Activated T-helper 1 cell treated with anti-CD3 and anti-CD28 coated beads, Interleukin-12 subunit alpha, Interleukin-12 subunit beta, Interleukin-2, Interleukin-4 antibody, amounts not matched to agents 30 ng/mL and 10 ng/mL and 1 ng/mL, durations not matched to agents 14 hours and 24 hours and 36 hours (primary cell): ENCODE measurements around the gene DCT. TPM values are rescaled to one million over a fixed set of nuclear protein-coding genes. Genes with fewer than 3 reads are reported as not detected.
"Not testable (repeated sequence)": the region's sequence is repeated elsewhere in the genome, so short reads cannot be mapped to it uniquely, and the experiment has no call there.

ENCODE experiments used
- DNase-seq: peaks from one replicate; pipeline ENCODE4 v3.0.0; 2021; ENCODE audit warnings: low spot score
- H3K27ac Mint-ChIP-seq: one replicate; pipeline ENCODE4 v1.8.0; 2021; ENCODE audit warnings: mild to moderate bottlenecking, mixed read lengths
- H3K27me3 Mint-ChIP-seq: one replicate; pipeline ENCODE4 v1.8.0; 2022; ENCODE audit warnings: mild to moderate bottlenecking, moderate library complexity, mixed read lengths; ENCODE audit not compliant: insufficient read depth
- H3K36me3 Mint-ChIP-seq: one replicate; pipeline ENCODE4 v1.8.0; 2021; ENCODE audit warnings: low read depth, mixed read lengths
- H3K4me1 Mint-ChIP-seq: one replicate; pipeline ENCODE4 v1.8.0; 2021; ENCODE audit warnings: low read depth, mixed read lengths
- H3K4me3 Mint-ChIP-seq: one replicate; pipeline ENCODE4 v1.8.0; 2021; ENCODE audit warnings: mild to moderate bottlenecking, moderate library complexity, mixed read lengths
- H3K9me3 Mint-ChIP-seq: one replicate; pipeline ENCODE4 v1.8.0; 2021; ENCODE audit warnings: mixed read lengths
- intact Hi-C: fragments of 100-400 bp; cut with micrococcal nuclease; formaldehyde crosslinking; loops from one replicate; pipeline ENCODE4 v1.15.1; 2024
- total RNA-seq: library from RNA; stranded (reverse); gene quantifications from 2 replicates; pipeline ENCODE4 v1.2.3, GENCODE V29; 2022

DCT gene
- not detected in 2 replicates for total RNA-seq

GRCh38 chr13:94479616-94480015, at the start of gene DCT:
TSS of gene DCT (minus strand) at chr13:94479682. CDS start at chr13:94479255, 427 bp downstream.
- intact Hi-C loops: no loop called here
- Mint-ChIP-seq H3K27me3 (peaks cover 2% of the 10 kb centered on the region), H3K4me1 (no peaks in the 10 kb centered on the region), H3K9me3 (no peaks in the 10 kb centered on the region), H3K27ac (no peak within 1 kb of the TSS), H3K4me3 (no peak within 1 kb of the TSS), H3K36me3 (no peaks in the 10 kb centered on the region)
- no peak for DNase-seq

DNA sequence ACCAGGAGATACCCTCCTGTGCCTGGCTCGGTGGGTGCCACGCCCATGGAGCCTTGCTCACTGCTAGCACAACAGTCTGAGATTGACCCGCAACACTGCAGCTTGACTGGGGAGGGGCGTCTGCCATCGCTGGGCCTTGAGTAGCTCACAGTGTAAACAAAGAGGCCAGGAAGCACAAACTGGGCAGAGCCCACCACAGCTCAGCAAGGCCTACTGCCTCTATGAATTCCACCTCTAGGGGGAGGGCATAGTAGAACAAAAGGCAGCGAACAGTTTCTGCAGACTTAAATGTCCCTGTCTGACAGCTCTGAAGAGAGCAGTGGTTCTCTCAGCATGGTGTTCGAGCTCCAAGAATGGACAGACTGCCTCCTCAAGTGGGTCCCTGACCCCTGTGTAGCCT, 47.5 kb upstream of the DCT start:
- H3K9me3 Mint-ChIP-seq, H3K27ac Mint-ChIP-seq, H3K4me1 Mint-ChIP-seq, H3K36me3 Mint-ChIP-seq, H3K4me3 Mint-ChIP-seq, H3K27me3 Mint-ChIP-seq, DNase-seq, intact Hi-C loops: not testable (repeated sequence)

DNA sequence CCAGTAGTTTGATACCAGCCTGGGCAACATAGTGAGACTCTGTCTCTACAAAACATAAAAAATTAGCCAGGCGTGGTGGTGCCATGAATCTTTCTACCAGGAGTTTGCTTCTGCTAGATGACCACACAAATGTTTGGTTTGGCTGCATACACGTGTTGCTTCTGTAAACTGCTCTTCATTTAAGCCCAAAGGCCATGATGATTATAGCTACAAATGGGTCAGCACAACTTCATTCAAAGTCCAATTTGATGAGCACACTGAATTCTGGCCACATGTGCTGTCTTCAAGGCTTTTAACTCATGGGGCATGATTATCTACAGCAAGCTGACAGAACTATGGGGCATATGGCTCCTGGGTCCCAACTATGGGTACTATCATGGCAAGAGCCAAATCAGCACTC, 46.3 kb upstream of the DCT start:
- Mint-ChIP-seq H3K4me3 (no peak overlapping the region), H3K4me1 (no peaks in the 10 kb centered on the region), H3K36me3 (no peaks in the 10 kb centered on the region), H3K27ac (no peak overlapping the region), H3K9me3 (peaks cover 5% of the 10 kb centered on the region), H3K27me3 (no peaks in the 10 kb centered on the region)
- intact Hi-C loops: no loop called here
- no peak for DNase-seq

DNA sequence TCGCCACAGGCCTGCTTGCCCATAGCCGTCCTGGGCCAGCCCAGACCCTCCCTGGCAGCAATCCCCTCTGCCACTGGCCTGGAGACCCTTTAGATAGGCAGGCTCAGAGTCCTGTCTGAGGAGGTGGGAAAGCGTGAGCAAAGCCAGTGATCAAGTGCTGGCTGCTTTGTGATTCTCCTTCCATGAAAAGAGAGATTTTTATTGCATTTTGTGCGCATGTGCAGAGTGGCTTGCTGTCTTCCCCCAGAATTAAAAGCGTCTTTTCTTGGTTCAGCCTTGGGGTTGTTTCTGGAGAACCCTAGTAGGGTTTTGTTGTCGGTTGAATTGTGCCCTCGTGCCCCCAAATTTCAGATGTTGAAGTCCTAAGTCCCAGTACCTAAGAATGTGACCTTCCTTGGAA, 44.9 kb upstream of the DCT start:
- Mint-ChIP-seq H3K4me1 (no peaks in the 10 kb centered on the region), H3K27me3 (no peaks in the 10 kb centered on the region), H3K9me3 (peaks cover 3% of the 10 kb centered on the region)

GRCh38 chr13:94520001-94520400, 40.5 kb upstream of the DCT start:
- no peak for DNase-seq
- no peak overlapping the region for H3K27ac Mint-ChIP-seq
- no peaks in the 10 kb centered on the region for H3K9me3 Mint-ChIP-seq
- H3K36me3 Mint-ChIP-seq: no peaks in the 10 kb centered on the region
- H3K27me3 Mint-ChIP-seq: no peaks in the 10 kb centered on the region
- no peaks in the 10 kb centered on the region for H3K4me1 Mint-ChIP-seq
- intact Hi-C loops: no loop called here
- H3K4me3 Mint-ChIP-seq: no peak overlapping the region

More for the DNA sequence above, 44.9 kb upstream of the DCT start:
- no peaks in the 10 kb centered on the region for H3K36me3 Mint-ChIP-seq
- no peak for DNase-seq
- H3K4me3 Mint-ChIP-seq: no peak overlapping the region
- intact Hi-C loops: no loop called here
- H3K27ac Mint-ChIP-seq: no peak overlapping the region

DNA sequence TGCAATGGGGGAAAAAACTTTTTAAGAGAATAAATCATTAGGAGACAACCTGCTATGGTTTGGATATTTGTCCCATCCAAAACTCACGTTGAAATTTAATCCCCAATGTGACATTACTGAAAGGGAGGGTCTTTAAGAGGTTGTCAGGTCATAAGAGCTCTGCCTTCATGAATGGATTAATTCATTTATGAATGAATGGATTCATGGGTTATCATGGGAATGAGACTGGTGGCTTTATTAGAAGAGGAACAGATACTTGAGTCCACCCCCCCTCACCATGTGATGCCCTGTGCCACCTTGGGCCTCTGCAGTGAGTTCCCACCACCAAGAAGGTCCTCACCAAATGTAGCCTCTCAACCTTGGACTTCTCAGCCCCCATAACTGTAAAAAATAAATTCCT, 37.0 kb upstream of the DCT start:
- no peak for DNase-seq
- H3K27me3 Mint-ChIP-seq: no peaks in the 10 kb centered on the region
- no peaks in the 10 kb centered on the region for H3K4me1 Mint-ChIP-seq
- intact Hi-C loops: no loop called here
- H3K4me3 Mint-ChIP-seq: no peak overlapping the region
- no peaks in the 10 kb centered on the region for H3K9me3 Mint-ChIP-seq
- H3K36me3 Mint-ChIP-seq: no peaks in the 10 kb centered on the region
- no peak overlapping the region for H3K27ac Mint-ChIP-seq

GRCh38 chr13:94515911-94516310, 36.4 kb upstream of the DCT start:
- H3K4me1 Mint-ChIP-seq: no peaks in the 10 kb centered on the region
- no peaks in the 10 kb centered on the region for H3K27me3 Mint-ChIP-seq
- no peak overlapping the region for H3K27ac Mint-ChIP-seq
- no peaks in the 10 kb centered on the region for H3K36me3 Mint-ChIP-seq
- intact Hi-C loops: no loop called here
- no peaks in the 10 kb centered on the region for H3K9me3 Mint-ChIP-seq
- no peak for DNase-seq
- no peak overlapping the region for H3K4me3 Mint-ChIP-seq

DNA sequence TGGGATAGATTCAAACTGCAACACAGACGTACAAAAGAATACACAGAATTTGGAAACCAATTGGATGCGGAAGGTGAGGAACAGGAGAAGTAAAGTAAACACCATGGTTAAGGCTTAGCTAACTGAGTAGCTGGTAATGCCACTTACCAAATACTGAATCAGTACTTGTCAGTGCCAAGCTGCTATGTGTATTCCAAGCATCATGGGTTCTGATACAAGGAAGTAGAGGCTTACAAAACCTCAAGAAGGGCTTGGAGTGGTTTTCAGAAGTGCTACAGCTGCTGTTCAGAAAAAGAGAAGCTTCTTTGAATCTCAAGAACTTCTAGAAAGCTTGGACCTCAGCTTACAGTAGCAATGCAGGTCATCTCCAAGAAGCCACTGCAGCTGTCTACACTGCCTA, 35.9 kb upstream of the DCT start:
- no peaks in the 10 kb centered on the region for H3K9me3 Mint-ChIP-seq
- no peak overlapping the region for H3K27ac Mint-ChIP-seq
- no peaks in the 10 kb centered on the region for H3K36me3 Mint-ChIP-seq
- DNase-seq: no peak
- no peaks in the 10 kb centered on the region for H3K27me3 Mint-ChIP-seq
- no peak overlapping the region for H3K4me3 Mint-ChIP-seq
- H3K4me1 Mint-ChIP-seq: no peaks in the 10 kb centered on the region
- intact Hi-C loops: no loop called here

- Mint-ChIP-seq H3K4me3 (no peak overlapping the region), H3K9me3 (no peaks in the 10 kb centered on the region), H3K36me3 (no peaks in the 10 kb centered on the region), H3K27me3 (no peaks in the 10 kb centered on the region), H3K27ac (no peak overlapping the region), H3K4me1 (no peaks in the 10 kb centered on the region)
- intact Hi-C loops: no loop called here
- DNase-seq: no peak
Measured at GRCh38 chr13:94513026-94513425, 33.5 kb upstream of the DCT start.

- no peak overlapping the region for H3K27ac Mint-ChIP-seq
- DNase-seq: no peak
- intact Hi-C loops: no loop called here
- H3K9me3 Mint-ChIP-seq: no peaks in the 10 kb centered on the region
- H3K4me1 Mint-ChIP-seq: no peaks in the 10 kb centered on the region
- no peaks in the 10 kb centered on the region for H3K36me3 Mint-ChIP-seq
- no peaks in the 10 kb centered on the region for H3K27me3 Mint-ChIP-seq
- H3K4me3 Mint-ChIP-seq: no peak overlapping the region
Measured at GRCh38 chr13:94505730-94506129, 26.2 kb upstream of the DCT start.

DNA sequence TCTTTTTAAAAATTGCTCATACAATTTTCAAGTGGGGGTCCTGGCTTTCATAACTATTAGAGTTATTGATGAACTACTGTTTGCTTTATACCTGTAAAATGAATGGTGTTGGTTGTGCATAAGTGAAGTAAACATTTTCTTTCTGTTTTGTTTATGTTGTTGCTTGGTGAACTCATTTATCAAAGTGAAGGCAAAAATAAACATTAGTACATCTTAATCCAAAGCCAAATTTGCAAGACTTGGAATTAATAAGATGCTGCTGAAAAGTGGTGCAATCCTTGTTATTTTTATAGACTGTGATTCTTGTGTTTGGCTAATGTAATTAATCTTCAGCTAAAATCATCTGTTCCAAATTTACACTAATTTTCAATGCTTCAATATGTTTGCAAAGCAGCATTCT, 24.4 kb upstream of the DCT start:
- H3K9me3 Mint-ChIP-seq: no peaks in the 10 kb centered on the region
- no peak overlapping the region for H3K4me3 Mint-ChIP-seq
- intact Hi-C loops: no loop called here
- H3K27me3 Mint-ChIP-seq: no peaks in the 10 kb centered on the region
- no peak for DNase-seq
- H3K36me3 Mint-ChIP-seq: no peaks in the 10 kb centered on the region
- no peak overlapping the region for H3K27ac Mint-ChIP-seq
- H3K4me1 Mint-ChIP-seq: no peaks in the 10 kb centered on the region

DNA sequence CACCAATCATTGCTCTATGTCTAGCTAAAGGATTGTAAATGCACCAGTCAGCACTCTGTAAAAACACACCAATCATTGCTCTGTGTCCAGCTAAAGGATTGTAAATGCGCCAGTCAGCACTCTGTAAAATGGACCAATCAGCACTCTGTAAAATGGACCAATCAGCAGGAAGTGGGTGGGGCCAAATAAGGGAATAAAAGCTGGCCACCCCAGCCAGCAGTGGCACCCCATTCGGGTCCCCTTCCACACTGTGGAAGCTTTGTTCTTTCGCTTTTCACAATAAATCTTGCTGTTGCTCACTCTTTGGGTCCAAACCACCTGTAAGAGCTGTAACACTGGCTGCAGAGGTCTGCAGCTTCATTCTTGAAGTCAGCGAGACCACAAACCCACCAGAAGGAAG, 19.3 kb upstream of the DCT start:
- intact Hi-C loops, H3K4me3 Mint-ChIP-seq, H3K27me3 Mint-ChIP-seq, H3K36me3 Mint-ChIP-seq, H3K9me3 Mint-ChIP-seq, H3K4me1 Mint-ChIP-seq, DNase-seq, H3K27ac Mint-ChIP-seq: not testable (repeated sequence)

DNA sequence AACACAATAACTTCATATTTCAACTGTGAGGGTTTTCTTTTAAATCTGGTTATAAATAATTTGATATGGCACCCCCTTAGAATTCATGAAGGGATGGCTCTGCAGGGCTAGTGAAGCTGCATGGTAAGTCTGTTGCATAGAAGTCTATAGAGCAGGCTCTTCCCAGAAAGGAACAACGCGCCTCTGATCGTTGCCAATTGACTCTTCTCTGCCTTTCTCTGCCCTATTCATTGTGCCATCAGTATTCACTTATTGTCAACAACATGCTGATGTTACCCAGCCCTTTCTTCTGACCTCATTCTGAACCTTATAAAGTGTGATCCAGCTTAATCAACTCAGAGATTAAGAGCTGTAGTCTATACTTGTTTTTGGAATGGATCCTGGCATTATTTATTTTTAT, 16.3 kb upstream of the DCT start:
- H3K27ac Mint-ChIP-seq: no peak overlapping the region
- H3K4me3 Mint-ChIP-seq: no peak overlapping the region
- no peak for DNase-seq
- intact Hi-C loops: no loop called here
- no peaks in the 10 kb centered on the region for H3K9me3 Mint-ChIP-seq
- H3K36me3 Mint-ChIP-seq: no peaks in the 10 kb centered on the region
- no peaks in the 10 kb centered on the region for H3K4me1 Mint-ChIP-seq
- no peaks in the 10 kb centered on the region for H3K27me3 Mint-ChIP-seq

DNA sequence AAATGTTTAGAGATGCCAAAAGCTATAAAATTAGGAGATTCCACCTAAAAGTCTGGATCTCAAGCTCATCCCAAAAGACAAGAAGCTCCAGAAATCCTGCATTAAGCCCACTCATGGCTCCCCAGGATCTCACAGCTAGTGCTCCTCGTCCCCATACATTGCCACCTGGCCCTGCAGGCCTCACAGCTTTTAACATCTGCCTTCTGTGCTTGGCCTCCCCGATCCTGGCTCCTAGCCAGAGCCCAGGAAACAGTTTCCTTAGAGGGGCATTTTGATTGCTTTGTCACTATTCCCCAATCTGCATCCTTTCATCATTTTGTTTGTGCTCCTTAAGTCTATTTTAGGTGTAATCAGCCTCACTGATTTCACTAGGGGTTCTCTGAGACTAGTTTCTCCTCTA, 14.5 kb upstream of the DCT start:
- Mint-ChIP-seq H3K27ac (no peak overlapping the region), H3K36me3 (no peaks in the 10 kb centered on the region), H3K4me1 (no peaks in the 10 kb centered on the region), H3K27me3 (no peaks in the 10 kb centered on the region), H3K9me3 (no peaks in the 10 kb centered on the region), H3K4me3 (no peak overlapping the region)
- no peak for DNase-seq
- intact Hi-C loops: no loop called here
